Keratinocyte (primary cell): ENCODE data around the gene CENPA. TPM values are rescaled to one million over a fixed set of nuclear protein-coding genes. Genes with fewer than 3 reads are reported as not detected.

Experiments
- DNase-seq: peaks from one replicate; pipeline ENCODE4 v3.0.0-alpha.2; 2011; ENCODE audit warnings: low read depth, missing footprints, low spot score
- FAIRE-seq: peaks from 2 replicates; lab custom pipeline; 2011; peaks lifted over from hg19 to GRCh38; lab: Jason Lieb, UNC
- H2AFZ ChIP-seq: 2 replicates; pipeline ENCODE4 v1.6.0; 2012; ENCODE audit warnings: low read length, control low read depth, inconsistent platforms; ENCODE audit not compliant: control insufficient read depth
- H3K27ac ChIP-seq: 2 replicates; pipeline ENCODE4 v1.5.1; 2011; ENCODE audit warnings: low read length; ENCODE audit not compliant: control insufficient read depth, insufficient read depth
- H3K27me3 ChIP-seq: 3 replicates; pipeline ENCODE4 v1.6.0; 2011; ENCODE audit warnings: low read length; ENCODE audit not compliant: control insufficient read depth, insufficient read depth; ENCODE audit errors: extremely low read depth
- H3K36me3 ChIP-seq, 2 experiments: 2 replicates in 1 of 2; 3 replicates in 1 of 2; pipeline ENCODE4 v1.5.1; 2011; ENCODE audit warnings: low read length in 2 of 2, mild to moderate bottlenecking in 1 of 2; ENCODE audit not compliant: control insufficient read depth in 2 of 2, insufficient read depth in 2 of 2; ENCODE audit errors: extremely low read depth in 1 of 2
- H3K4me1 ChIP-seq: 3 replicates; pipeline ENCODE4 v1.5.1; 2011; ENCODE audit warnings: low read length; ENCODE audit not compliant: control insufficient read depth, insufficient read depth; ENCODE audit errors: extremely low read depth
- H3K4me2 ChIP-seq: 3 replicates; pipeline ENCODE4 v1.6.0; 2011; ENCODE audit warnings: low read depth, low read length; ENCODE audit not compliant: control insufficient read depth, insufficient read depth; ENCODE audit errors: extremely low read depth
- H3K4me3 ChIP-seq, 3 experiments: fragments of 200-600 bp in 1 of 3; sonication (generic) in 1 of 3; 2 replicates in 2 of 3; 3 replicates in 1 of 3; pipeline ENCODE4 v1.5.1; 2011 to 2016; ENCODE audit warnings: low read length in 3 of 3, mild to moderate bottlenecking in 3 of 3, control low read depth in 2 of 3, inconsistent platforms in 1 of 3, low read depth in 1 of 3, mixed read lengths in 1 of 3, mixed run types in 1 of 3, moderate library complexity in 1 of 3; ENCODE audit not compliant: control insufficient read depth in 2 of 3, insufficient read depth in 2 of 3; ENCODE audit errors: extremely low read depth in 1 of 3
- H3K79me2 ChIP-seq: 2 replicates; pipeline ENCODE4 v1.6.0; 2012; ENCODE audit warnings: low read length; ENCODE audit not compliant: control insufficient read depth, insufficient read depth
- H3K9ac ChIP-seq: 3 replicates; pipeline ENCODE4 v1.6.0; 2011; ENCODE audit warnings: low read length; ENCODE audit not compliant: control insufficient read depth, insufficient read depth; ENCODE audit errors: extremely low read depth
- H3K9me1 ChIP-seq: 3 replicates; pipeline ENCODE4 v1.6.0; 2011; ENCODE audit warnings: low read length; ENCODE audit not compliant: control insufficient read depth, insufficient read depth; ENCODE audit errors: extremely low read depth
- H3K9me3 ChIP-seq: 2 replicates; pipeline ENCODE4 v1.5.1; 2012; ENCODE audit warnings: low read depth, low read length; ENCODE audit not compliant: control insufficient read depth
- H4K20me1 ChIP-seq: 3 replicates; pipeline ENCODE4 v1.6.0; 2011; ENCODE audit warnings: low read length; ENCODE audit not compliant: control insufficient read depth, insufficient read depth; ENCODE audit errors: extremely low read depth
- EZH2 ChIP-seq: IDR thresholded peaks from one replicate; pipeline ENCODE4 v1.6.1; 2012; ENCODE audit warnings: inconsistent platforms, mild to moderate bottlenecking, low read length, moderate library complexity
- dilution Hi-C: fragments of 300-500 bp; cut with MboI; formaldehyde crosslinking; loops from one replicate; pipeline ENCODE4 v1.7.0; 2020; ENCODE audit warnings: low sequenced_read_pairs; ENCODE audit not compliant: extremely low pct_ligation_motif_present
- polyA plus RNA-seq, 5 experiments: library from polyadenylated mRNA; depleted of rRNA in 3 of 5; stranded (reverse) in 3 of 5; stranded (forward) in 1 of 5; unstranded in 1 of 5; fragments of >200 nt; gene quantifications; 1 replicate in 1 of 5; 2 replicates in 3 of 5; 3 replicates in 1 of 5; pipeline versions ENCODE4 v1.2.1 to v1.2.3, GENCODE V29; 2011 to 2012; ENCODE audit warnings: missing spikeins in 2 of 5, low read depth in 1 of 5, low replicate concordance in 1 of 5
- TF ChIP-seq, protein P1 (sequence below), 3 experiments: IDR thresholded peaks in 1 of 3; conservative IDR thresholded peaks in 1 of 3; optimal IDR thresholded peaks in 1 of 3; 2 replicates in 2 of 3; 3 replicates in 1 of 3; pipeline versions ENCODE3 to v1.5.1; 2011; ENCODE audit warnings: low read length in 3 of 3, mild to moderate bottlenecking in 3 of 3, moderate library complexity in 2 of 3, control low read depth in 1 of 3, inconsistent platforms in 1 of 3; ENCODE audit not compliant: insufficient read depth in 2 of 3; ENCODE audit errors: extremely low read depth in 1 of 3

Gene CENPA
- polyA plus RNA-seq, 1 donor (not counting 4 experiments of a cell fraction or from before 2014, with no cell fraction given), result 12.4 TPM

DNA sequence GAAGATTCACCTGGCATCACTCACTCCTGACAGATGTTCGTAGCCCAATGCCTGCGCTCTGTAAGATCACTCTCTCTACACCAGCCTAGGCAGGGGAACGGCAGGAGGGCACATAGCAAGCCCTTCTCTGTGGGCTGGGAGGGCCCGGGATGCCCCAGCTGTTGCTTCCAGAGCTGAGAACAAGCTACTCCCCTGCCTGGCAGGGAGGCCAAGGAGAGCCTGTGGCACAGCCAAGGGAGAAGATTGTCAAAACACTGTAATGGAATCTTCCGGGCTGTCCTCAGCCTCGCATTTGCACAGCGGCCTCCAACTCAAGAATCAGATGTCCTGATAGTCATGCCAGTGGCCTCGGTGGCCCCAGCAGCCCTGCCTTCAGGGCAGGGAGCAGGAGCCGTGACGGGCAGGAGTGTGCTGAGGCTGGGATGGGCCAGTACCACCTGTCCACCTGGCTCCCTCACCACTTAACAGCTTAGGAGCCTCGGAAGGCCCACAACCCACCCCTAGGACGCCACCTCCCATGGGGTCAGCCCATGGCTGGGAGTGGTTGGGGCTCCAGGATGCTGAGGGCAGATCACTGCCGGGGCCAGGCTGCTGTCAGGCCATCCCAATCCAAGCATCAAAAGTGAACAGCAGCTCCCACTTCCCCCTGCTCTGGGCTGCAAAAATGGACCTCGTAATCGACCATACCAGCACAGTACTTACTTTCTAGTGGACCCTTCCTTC is 43.6 kb upstream of the CENPA start:
- Histone ChIP-seq H3K27ac (no peak overlapping the region), H3K27me3 (no peaks in the 10 kb centered on the region), H3K4me1 (no peaks in the 10 kb centered on the region), H3K4me3 (no peak overlapping the region), H3K4me2 (no peak overlapping the region), H3K9ac (no peak overlapping the region), H2AFZ (no peak overlapping the region), H4K20me1 (no peaks in the 10 kb centered on the region), H3K9me3 (no peaks in the 10 kb centered on the region), H3K36me3 (no peaks in the 10 kb centered on the region), H3K79me2 (no peaks in the 10 kb centered on the region), H3K9me1 (no peaks in the 10 kb centered on the region)
- DNase-seq (no peak), FAIRE-seq (no peak)
- dilution Hi-C loops, result no loop called here
- no peak for TF ChIP-seq EZH2
- TF ChIP-seq, protein P1, sequence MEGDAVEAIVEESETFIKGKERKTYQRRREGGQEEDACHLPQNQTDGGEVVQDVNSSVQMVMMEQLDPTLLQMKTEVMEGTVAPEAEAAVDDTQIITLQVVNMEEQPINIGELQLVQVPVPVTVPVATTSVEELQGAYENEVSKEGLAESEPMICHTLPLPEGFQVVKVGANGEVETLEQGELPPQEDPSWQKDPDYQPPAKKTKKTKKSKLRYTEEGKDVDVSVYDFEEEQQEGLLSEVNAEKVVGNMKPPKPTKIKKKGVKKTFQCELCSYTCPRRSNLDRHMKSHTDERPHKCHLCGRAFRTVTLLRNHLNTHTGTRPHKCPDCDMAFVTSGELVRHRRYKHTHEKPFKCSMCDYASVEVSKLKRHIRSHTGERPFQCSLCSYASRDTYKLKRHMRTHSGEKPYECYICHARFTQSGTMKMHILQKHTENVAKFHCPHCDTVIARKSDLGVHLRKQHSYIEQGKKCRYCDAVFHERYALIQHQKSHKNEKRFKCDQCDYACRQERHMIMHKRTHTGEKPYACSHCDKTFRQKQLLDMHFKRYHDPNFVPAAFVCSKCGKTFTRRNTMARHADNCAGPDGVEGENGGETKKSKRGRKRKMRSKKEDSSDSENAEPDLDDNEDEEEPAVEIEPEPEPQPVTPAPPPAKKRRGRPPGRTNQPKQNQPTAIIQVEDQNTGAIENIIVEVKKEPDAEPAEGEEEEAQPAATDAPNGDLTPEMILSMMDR (optimal IDR thresholded peaks at IDR 0.05 in 1 of 3, IDR thresholded peaks at IDR 0.05 in 1 of 3, conservative IDR thresholded peaks at IDR 0.05 in 1 of 3; ENCODE audit: extremely low read depth in 1 of 3, insufficient read depth in 2 of 3, low read length in 3 of 3), result no peak

DNA sequence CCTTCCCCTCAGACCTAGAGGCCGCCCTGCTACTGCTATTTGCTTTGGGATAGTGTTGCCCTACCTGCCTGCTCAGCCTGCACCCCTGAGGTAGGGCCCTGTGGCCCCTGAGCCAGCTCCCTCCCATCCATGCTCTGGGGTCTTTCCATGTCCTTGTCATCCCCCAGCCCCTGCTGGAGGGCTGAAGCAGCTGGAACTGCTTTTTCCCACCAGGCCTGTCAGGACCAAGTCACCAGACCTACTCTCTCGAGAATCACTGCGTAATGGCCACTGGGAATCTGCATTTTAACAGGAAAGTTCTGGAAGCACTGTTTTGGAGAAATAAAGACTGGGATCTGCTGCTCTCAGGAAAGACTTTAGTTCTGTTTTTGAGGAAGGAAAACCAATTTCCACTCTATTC is 42.0 kb upstream of the CENPA start:
- Histone ChIP-seq H2AFZ (no peak overlapping the region), H3K4me3 (no peak overlapping the region), H3K79me2 (no peaks in the 10 kb centered on the region), H3K9me1 (no peaks in the 10 kb centered on the region), H3K36me3 (no peaks in the 10 kb centered on the region), H3K9me3 (no peaks in the 10 kb centered on the region), H4K20me1 (no peaks in the 10 kb centered on the region), H3K27me3 (no peaks in the 10 kb centered on the region), H3K4me1 (no peaks in the 10 kb centered on the region), H3K4me2 (no peak overlapping the region), H3K9ac (no peak overlapping the region), H3K27ac (no peak overlapping the region)
- dilution Hi-C loops, result no loop called here
- FAIRE-seq, result no peak
- TF ChIP-seq, protein P1 (optimal IDR thresholded peaks at IDR 0.05 in 1 of 3, IDR thresholded peaks at IDR 0.05 in 1 of 3, conservative IDR thresholded peaks at IDR 0.05 in 1 of 3; ENCODE audit: extremely low read depth in 1 of 3, insufficient read depth in 2 of 3, low read length in 3 of 3), result no peak
- no peak for TF ChIP-seq EZH2
- no peak for DNase-seq
